ENCODE results near the gene PSMA6. TPM values are rescaled to one million over a fixed set of nuclear protein-coding genes. Genes with fewer than 3 reads are reported as not detected.

PSMA6 gene
- total RNA-seq, 1 experiment from 2014 or later = 307 TPM

GRCh38 chr14:35331605-35332516, 39.7 kb downstream of the PSMA6 start:
- Histone ChIP-seq H3K9me3 (ENCODE audit: low read length) (no peaks in the 10 kb centered on the region), H3F3A (ENCODE audit: low read length, unreplicated experiment) (no peaks in the 10 kb centered on the region), H3K36me3 (ENCODE audit: low read depth, low read length) (no peaks in the 10 kb centered on the region), H3K27ac (ENCODE audit: low read length) (peak overlapping the region; percentile 76), H3K4me2 (ENCODE audit: low read length) (peak overlapping the region; percentile 62), H3K79me2 (ENCODE audit: low read length) (no peaks in the 10 kb centered on the region), H3K4me1 (ENCODE audit: insufficient read depth, low read length) (peaks cover 44% of the 10 kb centered on the region), H3K9ac (ENCODE audit: low read length) (peak overlapping the region; percentile 23), H2AFZ (ENCODE audit: low read length) (peak overlapping the region; percentile 47), H3K27me3 (ENCODE audit: low read length) (no peaks in the 10 kb centered on the region), H3K4me3 (ENCODE audit: low read length) (0 out of 2 replicates have a peak overlapping the region, but pooled peaks have one; percentile 14), H4K20me1 (ENCODE audit: low read length) (no peaks in the 10 kb centered on the region), H3K9me2 (replicated peaks; ENCODE audit: low read length) (no peaks in the 10 kb centered on the region)
- POLR2A ChIA-PET (ENCODE audit: unreplicated experiment) = interaction anchor here (0.8 to 1.4 kb wide), 2 partner anchors 73 kb away, joined by 4 to 25 read pairs; partner anchors contain the start of gene NFKBIA
- CTCF ChIA-PET = interaction anchor here (1.6 kb wide), 1 partner anchor 72 kb away, joined by 4 read pairs; no protein-coding TSS in a partner anchor
- DNase-seq = peak; percentile 93
- intact Hi-C loops (cut with micrococcal nuclease) = loop anchor here (2.0 to 5.0 kb wide), 3 partner anchors 39 to 75 kb away; partner anchors contain the start of gene PSMA6
- BruUV-seq (replicated peaks) = no TSS peak
- peak; percentile 68 for ATAC-seq
- no peak for TF ChIP-seq EZH2 (IDR thresholded peaks at IDR 0.05; ENCODE audit: low read length, unreplicated experiment)
- no peak for TF ChIP-seq EZH2phosphoT487 (IDR thresholded peaks at IDR 0.05; ENCODE audit: borderline replicate concordance, low read length)
- TF ChIP-seq CTCF (conservative IDR thresholded peaks at IDR 0.05; ENCODE audit: low read depth, low read length) = no peak

- no peaks in the 10 kb centered on the region for H4K20me1 ChIP-seq (ENCODE audit: low read length)
- H2AFZ ChIP-seq (ENCODE audit: low read length) = peak overlapping the region; percentile 47
- H3K9me3 ChIP-seq (ENCODE audit: low read length) = no peaks in the 10 kb centered on the region
- H3F3A ChIP-seq (ENCODE audit: low read length, unreplicated experiment) = no peaks in the 10 kb centered on the region
- H3K9me2 ChIP-seq (replicated peaks; ENCODE audit: low read length) = no peaks in the 10 kb centered on the region
- no TSS peak for BruUV-seq (replicated peaks)
- ATAC-seq (peak; percentile 77), DNase-seq (peak; percentile 76)
- H3K4me1 ChIP-seq (ENCODE audit: insufficient read depth, low read length) = peaks cover 48% of the 10 kb centered on the region
- peak overlapping the region; percentile 62 for H3K4me2 ChIP-seq (ENCODE audit: low read length)
- ChIA-PET CTCF (interaction anchor here (0.6 to 1.6 kb wide), 4 partner anchors 9 to 185 kb away, joined by 3 to 6 read pairs (median 4); no protein-coding TSS in a partner anchor), POLR2A (ENCODE audit: unreplicated experiment) (interaction anchor here (0.5 to 1.4 kb wide), 4 partner anchors 38 to 106 kb away, joined by 3 to 25 read pairs (median 4); partner anchors contain the start of gene NFKBIA)
- H3K4me3 ChIP-seq (ENCODE audit: low read length) = no peak overlapping the region
- H3K79me2 ChIP-seq (ENCODE audit: low read length) = no peaks in the 10 kb centered on the region
- H3K9ac ChIP-seq (ENCODE audit: low read length) = peak overlapping the region; percentile 23
- H3K27me3 ChIP-seq (ENCODE audit: low read length) = no peaks in the 10 kb centered on the region
- no peaks in the 10 kb centered on the region for H3K36me3 ChIP-seq (ENCODE audit: low read depth, low read length)
- H3K27ac ChIP-seq (ENCODE audit: low read length) = peak overlapping the region; percentile 76
- intact Hi-C loops (cut with micrococcal nuclease) = loop anchor here (2.0 to 5.0 kb wide), 3 partner anchors 40 to 74 kb away; partner anchors contain the start of gene PSMA6
- no peak for TF ChIP-seq EZH2 (IDR thresholded peaks at IDR 0.05; ENCODE audit: low read length, unreplicated experiment)
These were observed 40.5 kb downstream of the PSMA6 start for GRCh38 chr14:35332517-35333263.

- Histone ChIP-seq H3K27me3 (ENCODE audit: low read length) (no peaks in the 10 kb centered on the region), H3K36me3 (ENCODE audit: low read depth, low read length) (no peaks in the 10 kb centered on the region), H3K27ac (ENCODE audit: low read length) (peak overlapping the region; percentile 76), H4K20me1 (ENCODE audit: low read length) (no peaks in the 10 kb centered on the region), H2AFZ (ENCODE audit: low read length) (peak overlapping the region; percentile 34), H3K9me2 (replicated peaks; ENCODE audit: low read length) (no peaks in the 10 kb centered on the region), H3K9me3 (ENCODE audit: low read length) (no peaks in the 10 kb centered on the region), H3K79me2 (ENCODE audit: low read length) (no peaks in the 10 kb centered on the region), H3K4me3 (ENCODE audit: low read length) (no peak overlapping the region), H3K9ac (ENCODE audit: low read length) (no peak overlapping the region), H3F3A (ENCODE audit: low read length, unreplicated experiment) (no peaks in the 10 kb centered on the region), H3K4me2 (ENCODE audit: low read length) (peak overlapping the region; percentile 62), H3K4me1 (ENCODE audit: insufficient read depth, low read length) (peaks cover 48% of the 10 kb centered on the region)
- ATAC-seq (no peak), DNase-seq (no peak)
- POLR2A ChIA-PET (ENCODE audit: unreplicated experiment) = interaction anchor here (0.5 to 1.4 kb wide), 5 partner anchors 36 to 105 kb away, joined by 3 to 25 read pairs (median 3); partner anchors contain the start of gene NFKBIA
- intact Hi-C loops (cut with micrococcal nuclease) = loop anchor here (2.0 to 5.0 kb wide), 3 partner anchors 39 to 74 kb away; partner anchors contain the start of gene PSMA6
- CTCF ChIA-PET = interaction anchor here (0.6 to 1.6 kb wide), 4 partner anchors 8 to 186 kb away, joined by 3 to 6 read pairs (median 4); no protein-coding TSS in a partner anchor
- TF ChIP-seq EZH2phosphoT487 (IDR thresholded peaks at IDR 0.05; ENCODE audit: borderline replicate concordance, low read length) (no peak), CTCF (conservative IDR thresholded peaks at IDR 0.05; ENCODE audit: low read depth, low read length) (no peak), EZH2 (IDR thresholded peaks at IDR 0.05; ENCODE audit: low read length, unreplicated experiment) (no peak)
- BruUV-seq (replicated peaks) = no TSS peak
These were observed 41.1 kb downstream of the PSMA6 start for GRCh38 chr14:35333264-35333730.

Data from PC-3 (cell line).